Hematopoietic multipotent progenitor cell treated with erythropoietin and hydrocortisone succinate and interleukin-3 and kit ligand, for 6 days (in vitro differentiated cells): ENCODE measurements around the gene SOX2.

ENCODE experiments used
- DNase-seq: peaks from one replicate; pipeline ENCODE4 v3.0.0-alpha.2; 2015

The SOX2 gene

GRCh38 chr3:181723625-181724191, 12.0 kb downstream of the SOX2 start:
- DNase-seq: no peak

- DNase-seq: no peak
These were observed 12.7 kb downstream of the SOX2 start for GRCh38 chr3:181724192-181724965.

GRCh38 chr3:181725131-181725731, 13.5 kb downstream of the SOX2 start:
- DNase-seq: no peak

GRCh38 chr3:181725830-181726229, 14.1 kb downstream of the SOX2 start:
- no peak for DNase-seq

- no peak for DNase-seq
These were observed 14.9 kb downstream of the SOX2 start for GRCh38 chr3:181726351-181727330.

GRCh38 chr3:181727341-181728032, 15.8 kb downstream of the SOX2 start:
- DNase-seq: no peak

GRCh38 chr3:181728470-181729340, 17.0 kb downstream of the SOX2 start:
- DNase-seq: no peak

- no peak for DNase-seq
These were observed 17.7 kb downstream of the SOX2 start for GRCh38 chr3:181729341-181729869.

GRCh38 chr3:181730316-181730715, 18.6 kb downstream of the SOX2 start:
- no peak for DNase-seq

- no peak for DNase-seq
These were observed 19.2 kb downstream of the SOX2 start for GRCh38 chr3:181730934-181731333.

GRCh38 chr3:181735911-181736310, 24.2 kb downstream of the SOX2 start:
- no peak for DNase-seq

GRCh38 chr3:181738551-181738950, 26.8 kb downstream of the SOX2 start:
- DNase-seq: no peak

GRCh38 chr3:181739628-181740027, 27.9 kb downstream of the SOX2 start:
- DNase-seq: no peak

- DNase-seq: no peak
These were observed 29.7 kb downstream of the SOX2 start for GRCh38 chr3:181741417-181741816.

- no peak for DNase-seq
These were observed 40.5 kb downstream of the SOX2 start for GRCh38 chr3:181752202-181752671.

GRCh38 chr3:181753391-181753790, 41.7 kb downstream of the SOX2 start:
- no peak for DNase-seq

GRCh38 chr3:181755959-181756358, 44.2 kb downstream of the SOX2 start:
- DNase-seq: no peak

- no peak for DNase-seq
These were observed 45.0 kb downstream of the SOX2 start for GRCh38 chr3:181756645-181757297.

GRCh38 chr3:181757694-181758306, 46.1 kb downstream of the SOX2 start:
- no peak for DNase-seq

- no peak for DNase-seq
These were observed 50.2 kb downstream of the SOX2 start for GRCh38 chr3:181761906-181762305.
